Activated naive CD4-positive, alpha-beta T cell treated with anti-CD3 and anti-CD28 coated beads, Interleukin-2, amount 50 U/mL, for 16 hours (primary cell): ENCODE results near the gene GALNT12.

ENCODE experiments used
- DNase-seq: peaks from one replicate; pipeline ENCODE4 v3.0.0-alpha.2; 2020

GALNT12 gene

GRCh38 chr9:98805506-98806272, 1.8 kb upstream of the GALNT12 start:
- DNase-seq, result no peak

GRCh38 chr9:98806394-98807035, 955 bp upstream of the GALNT12 start:
- DNase-seq, result no peak

- DNase-seq, result peak; percentile 40
These were observed 335 bp downstream of the GALNT12 start for GRCh38 chr9:98807814-98808195.

- DNase-seq, result no peak
These were observed 943 bp downstream of the GALNT12 start for GRCh38 chr9:98808411-98808815.

GRCh38 chr9:98808875-98809274, 1.4 kb downstream of the GALNT12 start:
- DNase-seq, result no peak

- no peak for DNase-seq
These were observed 2.0 kb downstream of the GALNT12 start for GRCh38 chr9:98809311-98810101.

- no peak for DNase-seq
These were observed 2.8 kb downstream of the GALNT12 start for GRCh38 chr9:98810102-98810842.

- no peak for DNase-seq
These were observed 3.7 kb downstream of the GALNT12 start for GRCh38 chr9:98811051-98811650.

GRCh38 chr9:98815391-98815951, 8.0 kb downstream of the GALNT12 start:
- no peak for DNase-seq

GRCh38 chr9:98818764-98819163, 11.3 kb downstream of the GALNT12 start:
- DNase-seq, result no peak

- DNase-seq, result no peak
These were observed 11.8 kb downstream of the GALNT12 start for GRCh38 chr9:98819231-98819630.

GRCh38 chr9:98821831-98822230, 14.4 kb downstream of the GALNT12 start:
- no peak for DNase-seq

GRCh38 chr9:98822661-98823060, 15.2 kb downstream of the GALNT12 start:
- no peak for DNase-seq

GRCh38 chr9:98823666-98824334, 16.3 kb downstream of the GALNT12 start:
- no peak for DNase-seq

- DNase-seq, result no peak
These were observed 17.9 kb downstream of the GALNT12 start for GRCh38 chr9:98825414-98825813.

GRCh38 chr9:98826716-98827115, 19.2 kb downstream of the GALNT12 start:
- DNase-seq, result no peak

GRCh38 chr9:98829766-98830165, 22.3 kb downstream of the GALNT12 start:
- DNase-seq, result no peak

- DNase-seq, result no peak
These were observed 23.1 kb downstream of the GALNT12 start for GRCh38 chr9:98830554-98830953.

- no peak for DNase-seq
These were observed 24.2 kb downstream of the GALNT12 start for GRCh38 chr9:98831696-98832095.

- DNase-seq, result no peak
These were observed 25.3 kb downstream of the GALNT12 start for GRCh38 chr9:98832768-98833089.

- DNase-seq, result no peak
These were observed 25.9 kb downstream of the GALNT12 start for GRCh38 chr9:98833090-98833956.
